Stimulated activated CD4-positive, alpha-beta T cell treated with anti-CD3 and anti-CD28 coated beads, Interleukin-1b, Interleukin-23, amount 100 ng/mL, for 48 hours (primary cell): Measurements from ENCODE around the gene WDR1.
A peak's percentile ranks its signal among the peaks of the same experiment; 100 is the strongest.

Experiments used
- DNase-seq: peaks from one replicate; pipeline ENCODE4 v3.0.0-alpha.2; 2020

WDR1 gene

DNA sequence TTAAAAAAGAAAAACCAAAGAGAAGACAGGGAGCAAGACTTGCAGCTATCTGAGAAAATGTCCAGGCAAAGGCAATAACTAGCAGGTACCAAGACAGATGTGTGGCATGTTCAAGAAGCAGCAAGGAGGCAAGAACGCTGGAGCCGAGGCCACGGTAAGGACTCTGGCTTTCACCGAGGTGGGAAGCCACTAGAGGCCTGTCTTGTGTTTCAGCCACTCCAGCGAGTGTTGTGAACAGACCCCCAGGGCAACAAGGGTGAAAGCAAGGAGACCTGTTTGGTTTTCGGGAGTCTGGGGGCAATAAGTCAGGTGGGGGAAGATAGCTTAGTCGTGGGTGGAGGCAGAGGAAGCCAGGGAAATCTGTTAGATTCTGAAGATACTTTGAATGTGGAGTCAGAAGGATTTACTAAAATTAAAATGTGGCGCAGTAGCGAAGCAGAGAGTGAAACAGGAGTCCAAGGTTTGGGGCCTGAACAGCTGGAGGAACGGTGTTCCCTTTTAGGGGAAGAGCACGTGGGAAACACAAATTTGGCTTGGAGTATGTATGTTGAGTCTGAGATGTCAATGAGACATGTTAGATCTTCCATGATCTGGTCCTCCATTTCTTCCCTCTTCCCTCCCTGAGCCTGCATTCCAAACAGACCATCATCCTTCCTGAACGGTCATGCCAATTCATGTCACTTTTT, 3.1 kb downstream of the WDR1 start:
- DNase-seq = no peak

DNA sequence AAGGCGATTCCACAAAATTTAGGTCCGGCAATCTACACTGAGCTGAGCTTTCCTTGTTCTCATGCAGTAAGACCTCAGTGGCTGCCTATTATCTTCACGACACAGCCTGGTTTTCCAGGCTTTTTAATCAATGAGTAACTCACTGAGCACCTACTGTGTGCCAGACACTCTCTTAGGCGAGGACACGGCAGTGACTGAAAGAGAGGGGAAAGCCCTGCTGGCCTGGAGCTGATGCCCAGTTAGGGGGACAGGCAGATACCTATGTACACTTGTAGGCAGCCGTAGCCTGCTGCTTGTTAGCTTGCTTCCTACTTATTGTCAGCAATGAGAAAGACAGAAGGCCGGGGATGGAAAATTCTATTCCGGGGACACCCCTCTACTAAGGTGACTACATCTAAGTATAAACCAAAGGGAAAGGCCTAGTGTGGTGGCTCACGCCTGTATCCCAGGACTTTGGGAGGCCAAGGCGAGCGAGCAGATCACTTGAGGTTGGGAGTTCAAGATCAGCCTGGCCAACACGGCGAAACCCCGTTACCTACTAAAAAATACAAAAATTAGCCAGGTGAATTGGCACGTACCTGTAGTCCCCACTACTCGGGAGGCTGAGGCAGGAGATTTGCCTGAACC, 3.8 kb downstream of the WDR1 start:
- DNase-seq = no peak

DNA sequence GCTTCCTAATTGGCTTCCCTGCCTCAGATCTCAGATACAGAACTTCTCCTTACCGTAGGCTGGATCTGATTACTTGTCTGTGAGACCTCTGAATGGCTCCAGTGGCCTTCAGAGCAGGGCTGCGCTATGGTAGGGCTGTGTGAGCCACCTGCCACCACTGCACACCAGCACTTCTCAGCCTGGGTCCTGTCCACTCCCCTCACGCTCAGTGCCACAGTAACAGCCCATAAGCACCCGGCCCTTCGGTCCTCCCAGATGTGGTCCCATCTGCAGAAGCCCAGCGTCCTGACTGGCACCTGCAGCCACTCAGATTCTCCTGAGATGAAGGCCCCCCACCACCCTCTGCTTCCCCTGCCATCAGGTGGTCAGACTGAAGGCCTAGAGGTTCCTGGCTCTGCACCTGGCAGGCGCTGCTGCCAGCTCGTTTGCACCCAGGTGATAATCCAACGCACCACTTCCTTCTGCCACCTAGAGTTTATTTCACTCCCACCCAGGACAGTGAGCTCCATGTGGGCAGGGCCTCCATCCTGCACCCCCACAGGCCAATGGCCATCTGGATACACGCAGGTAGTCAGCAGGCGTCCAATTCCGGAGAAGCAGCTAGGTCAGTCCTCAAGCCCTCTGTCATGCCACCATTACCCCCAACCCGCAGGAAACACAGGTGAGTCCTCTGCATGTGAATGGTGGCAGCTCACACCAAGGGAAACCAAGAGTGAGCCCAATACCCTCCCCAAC, 5.4 kb downstream of the WDR1 start:
- DNase-seq = no peak

DNA sequence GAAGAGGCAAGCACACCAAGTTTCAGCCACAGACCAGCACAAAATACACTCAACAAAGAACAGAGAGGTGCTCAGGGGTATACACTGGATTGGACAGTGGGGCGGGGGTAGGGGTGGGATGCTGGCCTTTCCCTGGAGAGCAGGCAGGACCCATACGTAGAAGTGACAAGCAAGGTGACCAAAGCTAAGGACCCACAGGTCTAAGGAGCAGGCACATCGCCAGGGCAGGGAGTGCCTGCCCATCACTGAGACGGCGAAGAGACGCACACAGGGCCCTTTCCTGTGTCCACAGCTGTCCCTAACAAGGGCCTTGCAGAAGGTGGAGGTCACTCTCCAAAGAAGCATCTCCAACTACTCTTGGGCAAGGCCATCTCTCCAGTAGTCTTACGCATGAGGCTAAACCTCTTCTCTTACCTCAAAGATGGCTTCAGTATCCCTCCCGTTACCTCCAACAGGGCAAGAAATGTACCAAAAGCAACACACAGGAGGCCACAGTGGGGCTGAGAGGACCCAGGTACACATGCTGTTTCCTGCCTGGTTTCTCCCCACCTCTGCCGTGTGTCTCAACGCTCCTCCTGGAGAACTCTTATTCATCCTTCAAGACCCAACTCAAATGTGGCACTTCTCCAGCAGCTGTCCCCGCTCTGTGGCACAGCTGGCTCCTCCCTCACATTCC, 6.5 kb downstream of the WDR1 start:
- DNase-seq = no peak

DNA sequence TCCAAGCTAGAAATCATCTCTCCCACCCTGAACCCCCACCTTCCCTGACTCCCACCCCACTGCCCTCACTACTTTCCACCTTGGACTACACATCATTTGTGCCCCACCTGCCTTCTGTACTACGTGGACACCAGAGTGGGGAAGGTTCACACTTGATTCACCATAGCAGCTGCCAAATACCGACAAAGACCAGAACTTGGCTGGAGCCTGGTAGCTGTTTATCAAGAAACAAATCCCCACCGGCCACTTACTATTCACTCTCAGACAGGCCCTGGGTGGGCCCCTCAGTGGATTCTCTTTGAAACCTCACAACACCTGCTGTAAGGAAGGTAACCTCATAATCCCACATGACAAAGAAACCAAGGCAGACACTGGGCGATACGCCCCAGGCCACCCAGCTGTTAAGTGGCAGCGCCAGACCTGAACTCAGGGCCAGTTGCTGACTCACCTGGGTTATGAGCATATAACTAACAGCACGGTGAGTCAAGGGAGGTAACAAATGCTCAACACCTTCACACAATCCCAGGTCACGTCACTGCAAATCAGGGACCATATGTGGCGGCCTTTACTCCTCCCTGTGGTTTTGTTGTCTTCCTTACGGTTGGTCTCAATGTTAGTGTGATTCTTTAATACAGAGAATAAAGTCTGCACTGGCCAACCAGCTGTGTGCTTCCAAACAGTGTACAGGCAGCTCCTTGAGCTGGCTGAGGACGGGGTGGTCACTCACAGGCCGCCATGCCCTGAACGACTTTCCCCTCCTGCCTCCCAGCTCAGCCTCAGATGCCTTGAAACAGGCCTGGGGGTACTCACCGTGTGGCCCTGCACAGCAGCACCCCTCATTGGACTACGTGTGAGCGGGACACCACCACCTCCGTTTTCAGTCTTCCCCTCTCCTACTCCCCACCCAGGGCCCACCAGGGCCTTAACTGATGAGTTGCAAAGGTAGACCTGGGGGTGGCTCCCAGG, 7.5 kb downstream of the WDR1 start:
- peak; percentile 68 for DNase-seq

DNA sequence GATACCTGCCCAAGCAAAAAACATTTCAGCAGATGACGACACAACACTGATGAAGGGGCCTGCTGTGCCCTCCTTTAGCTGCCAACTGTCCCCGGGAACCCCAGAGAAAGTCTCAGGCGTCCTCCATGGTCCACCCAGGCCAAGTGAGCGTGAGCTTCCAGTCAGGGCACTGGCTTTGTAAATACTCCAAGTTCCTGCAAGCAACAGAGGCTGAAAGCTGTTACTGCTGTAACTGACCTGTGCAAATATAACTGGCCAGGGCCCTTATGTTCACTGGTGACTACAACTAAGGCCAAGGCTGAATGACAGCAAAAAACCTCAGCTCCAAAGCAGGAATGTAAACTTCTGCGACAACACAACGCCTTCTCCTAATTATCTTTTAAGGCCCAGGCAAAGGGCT, 8.2 kb downstream of the WDR1 start:
- DNase-seq = no peak

DNA sequence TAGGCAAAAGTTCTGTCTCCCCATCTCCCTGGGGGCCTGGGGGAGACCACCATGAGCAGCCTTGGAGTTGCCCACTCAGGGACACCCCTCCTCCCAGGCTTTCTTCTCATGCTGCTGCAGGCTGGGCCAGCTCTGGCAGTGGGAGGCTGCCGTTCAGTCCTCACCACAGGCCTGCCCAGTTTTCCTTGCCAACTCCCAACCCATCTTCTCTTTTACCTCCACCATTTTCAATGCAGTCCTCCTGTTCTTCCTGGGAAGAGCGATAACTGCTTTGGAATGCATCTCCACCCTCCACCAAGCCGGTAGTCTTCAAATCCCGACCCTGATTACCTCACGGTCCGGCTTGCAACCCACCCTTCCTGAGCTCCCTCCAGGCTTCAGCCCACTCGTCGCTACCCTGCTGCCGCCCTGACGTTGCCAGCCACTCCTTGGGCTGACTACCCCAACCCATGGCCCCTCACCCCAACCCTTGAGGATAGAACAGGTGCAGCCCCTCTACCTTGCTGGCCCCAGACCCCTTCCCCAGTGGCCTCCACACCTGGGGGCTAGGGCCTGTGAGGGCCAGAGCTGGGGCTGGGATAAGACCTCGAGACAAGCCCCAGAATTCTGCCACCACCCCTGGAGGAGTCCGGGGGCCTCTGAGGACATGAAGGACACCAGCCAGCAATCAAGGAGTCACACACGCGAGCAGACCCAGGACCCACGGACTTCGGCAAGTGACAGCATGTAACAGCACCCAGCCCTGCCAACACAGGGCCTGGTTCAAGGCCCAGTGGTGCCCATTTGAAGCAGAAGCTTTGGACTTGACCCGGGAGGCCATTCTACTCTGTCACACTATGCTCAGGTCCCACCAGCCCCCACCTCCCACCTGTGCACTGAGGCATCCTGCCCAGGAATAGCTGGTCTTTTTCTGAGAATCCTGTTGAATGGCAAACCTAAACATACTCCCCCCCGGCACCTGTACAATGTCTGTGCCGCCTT, 9.2 kb downstream of the WDR1 start:
- no peak for DNase-seq

DNA sequence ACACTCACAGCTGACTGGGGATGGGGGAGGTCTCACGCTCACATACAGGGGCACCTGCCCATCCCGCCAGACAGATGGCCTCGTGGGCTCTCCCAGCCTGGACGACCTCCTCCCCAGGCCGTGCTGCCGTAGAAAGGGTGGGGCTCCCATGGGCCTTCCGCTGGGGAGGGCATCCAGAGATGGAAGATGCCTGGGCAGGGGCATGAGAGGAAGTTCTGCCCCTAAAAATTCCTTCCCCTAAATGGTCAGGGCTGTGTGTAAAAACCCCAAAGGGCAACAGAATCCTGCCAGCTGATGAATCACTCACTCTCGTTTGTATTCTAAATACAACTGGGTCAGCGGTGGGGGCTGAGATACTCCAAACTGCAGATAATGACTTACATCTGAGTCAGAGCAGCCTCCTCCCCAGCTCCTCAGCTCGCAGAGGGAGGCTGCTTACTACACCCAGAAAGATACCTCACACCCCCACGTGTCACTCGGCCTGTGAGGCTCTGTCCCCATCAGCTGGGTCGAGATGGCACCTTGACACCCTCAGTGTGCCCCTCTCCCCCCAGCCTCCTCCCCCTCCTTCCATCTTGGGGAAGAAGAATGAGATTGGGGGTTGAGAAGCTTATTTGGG, 10.1 kb downstream of the WDR1 start:
- DNase-seq = peak; percentile 86

DNA sequence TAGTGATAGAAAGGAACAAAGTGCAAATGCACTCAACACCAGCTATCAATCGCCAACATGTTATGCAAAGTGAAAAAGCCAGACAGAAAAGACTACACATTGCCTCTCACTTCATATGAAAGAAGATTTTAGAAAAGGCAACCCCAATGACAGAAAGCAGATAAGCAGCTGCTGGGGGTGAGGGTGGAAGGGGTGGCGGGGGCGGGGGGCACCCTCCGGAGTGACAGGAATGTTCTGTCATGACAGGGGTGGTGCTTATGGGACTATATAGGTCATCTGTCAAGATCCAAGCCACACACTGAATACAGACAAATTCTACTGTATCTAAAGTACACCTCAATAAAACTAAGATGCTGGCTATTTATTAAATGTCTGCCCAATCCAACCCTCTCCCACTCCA, 10.7 kb downstream of the WDR1 start:
- no peak for DNase-seq

DNA sequence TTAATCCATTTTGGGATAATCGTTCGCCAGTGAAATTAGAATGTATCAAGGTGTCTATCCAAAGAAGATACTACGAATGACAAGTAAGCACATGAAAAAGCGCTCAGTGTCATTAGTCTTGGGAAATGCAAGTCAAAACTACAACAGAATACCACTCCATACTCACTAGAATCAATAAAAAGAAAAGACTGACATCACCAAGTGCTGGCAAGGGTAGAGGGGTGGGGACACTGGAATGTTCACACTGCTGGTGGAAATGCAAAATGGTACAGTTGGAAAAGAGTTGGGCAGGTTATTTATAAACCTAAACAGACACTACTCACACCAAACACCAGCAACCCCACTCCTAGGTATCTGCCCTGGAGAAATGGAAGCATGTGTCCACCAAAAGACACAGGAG, 11.2 kb downstream of the WDR1 start:
- no peak for DNase-seq

DNA sequence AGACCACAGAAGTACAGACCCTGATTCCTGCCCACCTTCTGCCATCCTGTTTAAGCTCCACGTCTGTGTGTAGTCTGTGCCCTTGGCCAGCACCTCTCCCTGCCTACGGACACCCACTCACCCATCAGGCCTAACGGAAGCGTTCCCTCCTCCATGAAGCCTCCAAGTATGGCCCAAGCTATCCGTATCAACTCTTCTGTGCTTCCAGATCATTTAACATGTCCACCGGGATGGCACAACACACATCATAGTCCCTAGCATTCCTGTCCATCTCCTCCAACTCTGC, 11.7 kb downstream of the WDR1 start:
- DNase-seq = no peak

DNA sequence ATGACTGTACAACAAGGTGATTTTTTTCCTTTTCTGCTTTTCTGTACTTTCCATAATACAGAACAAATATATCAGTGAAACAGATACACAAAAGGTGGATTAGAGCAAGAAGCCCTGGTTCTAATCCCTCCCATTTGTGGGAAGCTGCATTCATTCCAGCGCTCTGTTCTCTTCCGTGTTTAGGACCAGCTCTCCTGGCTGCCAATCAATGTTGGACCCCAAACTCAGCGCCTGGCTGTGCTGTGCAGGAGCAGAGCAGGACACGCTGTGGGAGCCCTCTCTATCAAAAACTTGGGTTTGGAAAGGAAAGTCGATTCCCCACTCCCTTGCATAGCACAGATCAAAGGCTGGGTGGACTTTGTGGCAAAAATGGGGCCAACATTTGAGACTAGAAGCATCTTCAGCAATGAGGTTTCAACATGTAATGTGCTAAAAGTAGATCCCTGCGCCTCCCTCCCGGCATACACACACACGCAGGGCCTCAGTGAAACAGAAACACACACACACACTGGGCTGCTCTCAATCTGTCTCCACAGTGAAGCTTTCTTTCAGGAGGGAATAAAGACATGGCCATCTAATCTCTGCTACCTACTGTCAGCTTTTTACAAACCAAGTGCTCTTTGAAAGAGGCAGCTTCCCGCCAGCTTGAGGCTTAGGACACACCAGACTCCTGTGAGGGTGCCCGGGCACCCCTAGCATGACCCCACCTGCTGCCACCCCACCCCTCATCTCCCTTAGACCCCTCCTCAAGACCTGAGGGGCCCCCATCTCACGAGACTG, 12.2 kb downstream of the WDR1 start:
- DNase-seq = no peak

DNA sequence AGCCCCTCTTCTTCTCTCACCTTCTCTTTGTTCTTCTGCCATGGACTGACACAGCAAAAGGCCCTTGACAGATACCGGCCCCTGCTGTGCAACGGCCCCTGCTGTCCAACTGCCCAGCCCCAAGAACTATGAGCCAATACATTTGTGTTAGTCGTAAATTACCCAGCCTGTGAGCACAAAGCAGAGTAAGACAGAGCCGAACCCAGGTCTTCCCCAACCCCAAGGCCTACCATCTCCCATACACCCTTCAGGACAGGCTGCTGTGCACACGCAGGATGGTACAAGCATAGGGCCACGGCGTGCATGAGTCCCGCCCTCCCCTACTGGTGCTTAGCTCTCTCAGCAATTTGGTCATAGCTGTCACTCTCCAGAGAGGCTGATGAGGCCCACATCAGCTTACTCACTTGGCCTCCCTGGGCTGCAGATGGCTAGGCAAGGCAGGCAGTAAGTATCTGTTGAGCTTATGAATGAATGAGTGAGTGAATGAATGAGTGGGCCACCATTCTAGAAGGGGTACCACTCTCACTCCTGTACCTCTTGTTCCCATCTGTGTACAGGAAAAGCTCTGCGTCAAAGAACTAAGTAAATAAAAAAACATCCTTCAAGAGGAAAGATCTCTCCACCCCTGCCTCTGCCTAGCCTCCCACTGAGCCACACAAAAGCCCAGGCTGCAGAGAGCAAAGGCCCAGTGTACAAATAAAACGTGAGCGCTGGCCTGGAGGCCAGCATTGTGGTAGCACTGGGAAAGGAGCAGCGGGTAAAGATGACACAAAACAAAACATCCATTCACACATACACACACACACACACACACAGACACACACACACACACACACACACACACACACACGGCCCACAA, 13.9 kb downstream of the WDR1 start:
- no peak for DNase-seq

DNA sequence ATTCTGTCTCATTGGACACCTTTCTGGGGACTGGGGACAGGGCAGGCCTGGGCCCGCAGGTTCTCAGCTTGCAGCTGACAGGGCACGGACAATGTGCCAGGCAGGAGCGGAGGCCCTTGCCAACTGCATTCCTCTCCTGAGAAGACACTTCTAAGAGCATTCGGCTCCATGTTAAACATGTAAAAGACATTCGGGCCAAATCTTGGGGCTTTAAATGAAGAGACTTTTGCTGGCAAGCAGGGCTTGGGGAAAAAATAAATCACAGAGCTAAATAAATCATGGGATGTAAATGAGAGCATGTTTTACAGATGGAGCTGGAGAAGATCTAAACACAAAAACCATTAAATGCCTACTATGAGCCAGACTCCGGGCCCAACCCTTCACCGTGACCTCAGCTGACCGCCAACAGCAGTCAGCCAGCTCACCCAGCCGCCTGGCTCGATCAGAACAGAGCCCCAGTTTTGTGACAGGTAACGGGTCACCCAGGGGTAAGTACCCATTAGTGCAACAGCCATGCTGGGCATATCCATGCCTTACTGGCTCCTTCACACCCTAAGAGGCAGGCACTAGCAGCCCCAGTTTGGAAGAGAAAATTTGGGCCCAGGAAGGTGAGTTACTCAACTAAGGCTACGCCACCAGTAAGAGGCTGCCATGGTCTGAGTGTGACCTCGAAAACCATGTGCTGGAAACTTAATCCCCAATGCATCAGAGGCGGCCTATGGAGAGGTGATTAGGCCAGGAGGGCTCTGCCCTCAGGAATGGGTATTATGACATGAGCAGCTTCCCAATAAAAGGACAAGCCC, 14.7 kb downstream of the WDR1 start:
- no peak for DNase-seq

DNA sequence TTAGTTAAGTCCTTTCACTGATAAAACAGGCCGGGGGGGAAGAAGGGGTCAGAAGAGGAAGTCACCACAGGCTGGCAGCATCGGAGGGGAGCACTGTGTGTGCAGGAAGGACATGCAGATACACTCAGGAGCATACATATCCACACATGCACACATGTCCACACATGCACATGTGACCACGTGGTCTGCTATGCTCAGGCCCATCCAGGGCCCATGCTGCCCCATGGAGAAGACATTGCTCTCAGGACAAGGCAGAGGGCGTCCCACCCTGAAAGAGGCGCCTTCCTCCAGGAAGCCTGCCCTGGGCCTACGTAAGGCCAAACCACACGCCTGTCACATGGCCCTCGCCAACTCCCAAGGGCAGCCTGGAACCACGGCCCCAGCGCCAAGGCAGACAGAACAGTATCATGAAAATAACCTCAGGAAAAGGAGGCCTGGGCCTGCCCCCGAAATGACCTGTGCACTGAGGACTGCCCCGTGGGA, 15.8 kb downstream of the WDR1 start:
- no peak for DNase-seq

DNA sequence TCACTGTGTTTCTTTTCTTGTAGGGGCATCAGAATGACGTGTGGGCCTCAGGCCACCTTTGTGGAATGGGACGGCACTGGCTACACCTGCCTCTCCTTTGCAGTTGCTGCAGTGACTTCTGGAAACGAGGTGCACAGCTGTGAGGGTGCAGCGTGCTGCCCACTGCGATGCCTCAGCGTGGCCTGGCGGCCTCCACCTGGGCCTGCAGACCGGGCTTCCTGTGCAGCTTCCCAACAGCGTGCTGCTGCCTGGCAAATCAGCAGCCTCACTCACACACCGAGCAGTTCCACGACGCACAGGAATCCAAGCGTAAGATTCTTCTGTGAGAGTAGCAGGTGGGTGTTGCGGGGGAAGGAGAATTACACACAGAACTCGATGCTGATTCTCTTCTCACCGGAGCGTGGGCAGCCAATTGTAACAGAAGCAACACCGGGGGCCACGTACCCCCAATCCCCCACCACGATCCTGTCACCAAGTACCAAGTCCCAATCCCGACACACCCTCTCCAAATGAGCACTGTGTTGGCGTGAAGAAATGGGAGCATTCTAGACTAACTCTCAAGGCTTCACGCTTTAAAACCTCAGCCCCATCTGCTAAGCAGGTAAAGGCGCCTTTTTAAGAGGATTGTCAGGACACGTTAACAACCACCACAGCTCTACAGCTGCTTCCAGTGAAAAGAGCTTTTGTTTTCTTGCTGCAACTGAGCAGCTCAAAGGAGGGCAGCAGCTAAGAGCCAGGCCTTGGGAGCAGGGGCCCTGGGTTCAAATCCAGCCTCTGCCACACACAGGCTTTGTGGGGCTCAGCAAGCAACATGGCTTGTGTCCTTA, 16.9 kb downstream of the WDR1 start:
- DNase-seq = peak; percentile 31

DNA sequence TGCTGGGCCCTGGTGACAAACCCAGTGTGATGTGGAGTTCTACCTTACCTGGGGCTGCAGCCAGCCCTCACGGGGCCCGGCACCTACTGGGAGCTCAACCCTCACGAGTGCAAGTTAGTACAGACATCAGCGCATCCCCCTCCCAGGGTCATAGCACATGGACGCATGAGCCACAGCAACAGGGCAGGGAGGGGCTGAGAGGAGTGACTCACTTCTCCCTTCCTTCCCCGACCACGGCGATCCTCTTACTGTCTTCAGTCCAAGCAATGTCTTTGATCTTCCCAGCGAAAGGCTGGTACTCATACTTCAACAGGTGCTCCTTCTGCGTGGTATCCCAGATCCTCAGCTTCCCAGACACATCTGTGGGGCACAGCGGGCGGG, 17.8 kb downstream of the WDR1 start:
- peak; percentile 47 for DNase-seq
